WTC11 (cell line): ENCODE measurements around the gene NEU2. TPM values are rescaled to one million over a fixed set of nuclear protein-coding genes. Genes with fewer than 3 reads are reported as not detected.

Experiments used
- ATAC-seq: fragments of 200-7000 bp; cut with Tn5 transposase; 2 replicates; pipeline ENCODE4 v1.10.0; 2021; ENCODE audit warnings: mild to moderate bottlenecking, moderate library complexity
- CTCF ChIA-PET: fragments of 300-600 bp; sonication (Branson Sonifier 250); formaldehyde crosslinking; loops from one replicate; lab custom pipeline; 2021; ENCODE audit warnings: antibody characterized with exemption; lab: Charles Lee
- POLR2A ChIA-PET: fragments of 350-600 bp; sonication (Branson Sonifier 250); formaldehyde crosslinking; loops from one replicate; lab custom pipeline; 2021; ENCODE audit warnings: antibody characterized with exemption; lab: Charles Lee
- DNase-seq: peaks from one replicate; pipeline ENCODE4 v3.0.0; 2021; ENCODE audit warnings: low spot score
- H3K27ac Mint-ChIP-seq: 2 replicates; pipeline ENCODE4 v1.8.0; 2021; ENCODE audit warnings: mixed read lengths
- H3K27me3 Mint-ChIP-seq: 2 replicates; pipeline ENCODE4 v1.8.0; 2021; ENCODE audit warnings: low read depth, mild to moderate bottlenecking, moderate library complexity, mixed read lengths
- H3K36me3 Mint-ChIP-seq: 2 replicates; pipeline ENCODE4 v1.8.0; 2021; ENCODE audit warnings: mixed read lengths
- H3K4me1 Mint-ChIP-seq: 2 replicates; pipeline ENCODE4 v1.8.0; 2022; ENCODE audit warnings: mixed read lengths
- H3K4me3 Mint-ChIP-seq: 2 replicates; pipeline ENCODE4 v1.8.0; 2021; ENCODE audit warnings: mild to moderate bottlenecking, moderate library complexity, mixed read lengths
- H3K9me3 Mint-ChIP-seq: 2 replicates; pipeline ENCODE4 v1.8.0; 2021; ENCODE audit warnings: mixed read lengths
- CBFB ChIP-seq: sonication (generic); formaldehyde crosslinking; IDR thresholded peaks from 2 replicates; pipeline ENCODE4 v1.8.1; 2022; ENCODE audit warnings: mild to moderate bottlenecking, low read depth, missing genetic modification reagents
- FOXK1 ChIP-seq: sonication (generic); formaldehyde crosslinking; IDR thresholded peaks from 2 replicates; pipeline ENCODE4 v1.8.0; 2022; ENCODE audit warnings: mild to moderate bottlenecking, moderate library complexity, missing genetic modification reagents
- FOXP1 ChIP-seq: sonication (generic); formaldehyde crosslinking; IDR thresholded peaks from 2 replicates; pipeline ENCODE4 v1.8.0; 2022; ENCODE audit warnings: missing genetic modification reagents, mild to moderate bottlenecking, moderate library complexity, borderline replicate concordance
- GABPB1 ChIP-seq: sonication (generic); formaldehyde crosslinking; IDR thresholded peaks from 2 replicates; pipeline ENCODE4 v1.8.1; 2023; ENCODE audit warnings: mild to moderate bottlenecking, missing genetic modification reagents
- IRF2 ChIP-seq: sonication (generic); formaldehyde crosslinking; IDR thresholded peaks from 2 replicates; pipeline ENCODE4 v1.8.0; 2022; ENCODE audit warnings: low read depth, missing genetic modification reagents, borderline replicate concordance
- NFATC4 ChIP-seq: fragments of 250-450 bp; sonication (Bioruptor Pico); IDR thresholded peaks from 2 replicates; pipeline ENCODE4 v1.9.0; 2021; ENCODE audit warnings: mild to moderate bottlenecking
- NFYB ChIP-seq: sonication (generic); formaldehyde crosslinking; conservative IDR thresholded peaks from 2 replicates; pipeline ENCODE4 v1.8.0; 2022; ENCODE audit warnings: low read depth, missing genetic modification reagents
- NR2C2 ChIP-seq: sonication (generic); formaldehyde crosslinking; IDR thresholded peaks from 2 replicates; pipeline ENCODE4 v1.8.0; 2022; ENCODE audit warnings: mild to moderate bottlenecking, missing genetic modification reagents
- PRRX2 ChIP-seq: fragments of 250-450 bp; sonication (Bioruptor Pico); IDR thresholded peaks from 2 replicates; pipeline ENCODE4 v1.8.0; 2021; ENCODE audit warnings: mild to moderate bottlenecking
- SMAD4 ChIP-seq: sonication (generic); formaldehyde crosslinking; IDR thresholded peaks from 2 replicates; pipeline ENCODE4 v1.8.0; 2022; ENCODE audit warnings: mild to moderate bottlenecking, missing genetic modification reagents
- SP1 ChIP-seq: sonication (generic); formaldehyde crosslinking; conservative IDR thresholded peaks from 2 replicates; pipeline ENCODE4 v1.8.1; 2022; ENCODE audit warnings: missing genetic modification reagents
- TEAD4 ChIP-seq: sonication (generic); formaldehyde crosslinking; IDR thresholded peaks from 2 replicates; pipeline ENCODE4 v1.8.0; 2022; ENCODE audit warnings: mild to moderate bottlenecking, missing genetic modification reagents
- ZNF263 ChIP-seq: sonication (generic); formaldehyde crosslinking; IDR thresholded peaks from 2 replicates; pipeline ENCODE4 v1.8.1; 2022; ENCODE audit warnings: low read depth, mild to moderate bottlenecking, moderate library complexity, missing genetic modification reagents
- total RNA-seq: library from RNA; stranded (reverse); gene quantifications from 3 replicates; pipeline ENCODE4 v1.2.3, GENCODE V29; 2021
- TF ChIP-seq, protein P1 (sequence below): sonication (generic); formaldehyde crosslinking; IDR thresholded peaks from 2 replicates; pipeline ENCODE4 v1.8.1; 2023; ENCODE audit warnings: mild to moderate bottlenecking, missing genetic modification reagents, moderate library complexity
- TF ChIP-seq, protein P2 (sequence below): sonication (generic); formaldehyde crosslinking; conservative IDR thresholded peaks from 2 replicates; pipeline ENCODE4 v1.8.1; 2023; ENCODE audit warnings: mild to moderate bottlenecking, low read depth, missing genetic modification reagents, moderate library complexity
- TF ChIP-seq, protein P3 (sequence below): sonication (generic); formaldehyde crosslinking; IDR thresholded peaks from 2 replicates; pipeline ENCODE4 v1.8.0; 2022; ENCODE audit warnings: mild to moderate bottlenecking, missing genetic modification reagents
- TF ChIP-seq, protein P4 (sequence below): sonication (generic); formaldehyde crosslinking; IDR thresholded peaks from 2 replicates; pipeline ENCODE4 v1.8.0; 2022; ENCODE audit warnings: mild to moderate bottlenecking, missing genetic modification reagents
- TF ChIP-seq, protein P5 (sequence below): sonication (generic); formaldehyde crosslinking; IDR thresholded peaks from 2 replicates; pipeline ENCODE4 v1.8.1; 2023; ENCODE audit warnings: mild to moderate bottlenecking, missing genetic modification reagents
- TF ChIP-seq, protein P6 (sequence below): sonication (generic); formaldehyde crosslinking; IDR thresholded peaks from 2 replicates; pipeline ENCODE4 v1.8.1; 2022; ENCODE audit warnings: mild to moderate bottlenecking, missing genetic modification reagents, moderate library complexity, borderline replicate concordance
- TF ChIP-seq, protein P7 (sequence below): sonication (generic); formaldehyde crosslinking; IDR thresholded peaks from 2 replicates; pipeline ENCODE4 v1.8.1; 2022; ENCODE audit warnings: low read depth, mild to moderate bottlenecking, moderate library complexity, missing genetic modification reagents, borderline replicate concordance

The NEU2 gene
- total RNA-seq, 1 experiment from 2014 or later: not detected

DNA sequence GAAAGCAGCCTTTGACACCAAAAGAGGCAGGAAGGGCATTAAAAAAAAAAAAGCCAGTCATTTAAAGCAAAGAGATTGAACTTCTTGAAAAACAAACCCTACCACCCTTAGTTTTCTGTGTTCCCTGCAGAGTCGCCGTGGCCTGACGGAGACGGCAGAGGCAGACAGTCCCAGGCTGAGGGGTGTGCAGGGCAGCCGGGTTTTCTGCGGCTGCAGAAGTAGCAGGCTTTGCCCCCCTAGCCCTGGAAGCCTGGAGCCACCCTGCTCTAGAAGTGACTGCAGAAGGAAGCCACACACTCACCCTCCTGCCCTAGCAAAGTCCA lies 30.4 kb downstream of the NEU2 start (continued):
- TF ChIP-seq NFATC4 (CRISPR knock-in tag): no peak
- no peak for TF ChIP-seq NR2C2 (CRISPR knock-in tag)
- TF ChIP-seq TEAD4 (CRISPR knock-in tag): no peak
- no peak for TF ChIP-seq SMAD4 (CRISPR knock-in tag)
- no peak for TF ChIP-seq ZNF263

DNA sequence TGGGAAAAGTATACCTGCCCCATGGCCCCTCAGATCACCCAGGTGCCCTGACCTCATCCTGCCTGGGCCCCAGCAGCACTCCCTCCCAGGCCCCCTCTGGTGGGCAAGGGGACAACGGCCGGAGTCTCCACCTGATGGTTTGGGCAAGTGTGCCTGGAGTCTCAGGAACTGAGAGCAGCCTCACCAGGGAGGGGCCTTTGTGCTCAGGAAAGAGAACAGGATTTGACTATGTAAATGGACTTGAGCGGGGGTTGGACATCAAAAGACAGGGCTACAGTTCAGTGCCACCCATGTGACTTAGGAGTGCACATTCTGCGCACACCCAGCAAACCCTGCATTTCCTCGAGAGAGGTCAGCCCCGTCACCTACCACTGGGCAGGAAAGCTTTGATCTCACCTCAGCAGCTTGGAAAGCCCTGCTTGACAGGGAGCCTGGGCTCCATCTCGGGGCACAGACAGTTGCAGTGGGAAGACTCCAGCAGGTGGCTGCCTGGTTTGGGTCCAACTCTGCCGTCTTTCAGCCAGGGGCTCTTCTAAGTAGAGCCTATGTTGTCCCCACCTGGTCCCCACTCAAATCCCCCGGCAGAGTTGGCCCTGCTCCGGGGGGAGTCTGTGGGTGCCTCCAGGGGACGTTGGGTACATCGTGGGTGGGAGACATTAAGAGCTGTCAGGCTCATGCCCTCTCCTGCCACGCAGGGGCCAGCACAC lies 30.9 kb downstream of the NEU2 start:
- no peak overlapping the region for H3K27ac Mint-ChIP-seq
- ChIA-PET CTCF (interaction anchor here (1.0 to 1.4 kb wide), 2 partner anchors 9 to 147 kb away, joined by 3 to 4 read pairs; no protein-coding TSS in a partner anchor), POLR2A (no interaction called here)
- peaks cover 16% of the 10 kb centered on the region for H3K4me1 Mint-ChIP-seq
- TF ChIP-seq, protein P1, sequence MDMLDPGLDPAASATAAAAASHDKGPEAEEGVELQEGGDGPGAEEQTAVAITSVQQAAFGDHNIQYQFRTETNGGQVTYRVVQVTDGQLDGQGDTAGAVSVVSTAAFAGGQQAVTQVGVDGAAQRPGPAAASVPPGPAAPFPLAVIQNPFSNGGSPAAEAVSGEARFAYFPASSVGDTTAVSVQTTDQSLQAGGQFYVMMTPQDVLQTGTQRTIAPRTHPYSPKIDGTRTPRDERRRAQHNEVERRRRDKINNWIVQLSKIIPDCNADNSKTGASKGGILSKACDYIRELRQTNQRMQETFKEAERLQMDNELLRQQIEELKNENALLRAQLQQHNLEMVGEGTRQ (CRISPR knock-in tag): no peak
- TF ChIP-seq GABPB1 (CRISPR knock-in tag): peak; percentile 78
- H3K4me3 Mint-ChIP-seq: no peak overlapping the region
- no peaks in the 10 kb centered on the region for H3K36me3 Mint-ChIP-seq
- DNase-seq: peak; percentile 60
- no peaks in the 10 kb centered on the region for H3K27me3 Mint-ChIP-seq
- peak; percentile 86 for ATAC-seq
- no peaks in the 10 kb centered on the region for H3K9me3 Mint-ChIP-seq

DNA sequence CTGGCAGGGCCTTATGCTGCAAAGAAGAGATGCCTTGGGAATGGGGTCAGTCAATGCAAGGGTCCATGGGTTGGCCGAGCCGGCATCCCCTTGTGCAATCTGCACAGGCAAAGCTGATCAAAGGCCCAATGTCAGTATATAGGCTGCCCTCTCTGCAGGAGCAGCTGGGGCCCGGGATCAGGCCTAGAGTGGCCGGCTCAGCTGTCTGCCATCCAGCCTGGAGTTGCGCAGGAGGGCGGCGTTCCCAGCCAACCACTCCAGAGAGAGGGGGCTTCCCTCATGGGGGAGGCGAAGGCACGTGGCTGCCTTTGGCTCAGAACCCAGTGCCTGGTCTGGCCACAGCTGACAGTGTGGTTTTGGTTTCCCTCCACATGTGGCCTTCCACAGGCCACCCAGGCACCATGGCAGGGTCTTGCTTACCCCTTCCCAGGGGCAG lies 31.5 kb downstream of the NEU2 start:
- ChIA-PET CTCF (interaction anchor here (0.6 to 1.4 kb wide), 4 partner anchors 9 to 147 kb away, joined by 3 to 4 read pairs (median 4); no protein-coding TSS in a partner anchor), POLR2A (no interaction called here)
- DNase-seq (no peak), ATAC-seq (no peak)
- no peak overlapping the region for H3K4me3 Mint-ChIP-seq
- H3K27ac Mint-ChIP-seq: no peak overlapping the region
- H3K9me3 Mint-ChIP-seq: no peaks in the 10 kb centered on the region
- H3K4me1 Mint-ChIP-seq: peaks cover 16% of the 10 kb centered on the region
- TF ChIP-seq, protein P2, sequence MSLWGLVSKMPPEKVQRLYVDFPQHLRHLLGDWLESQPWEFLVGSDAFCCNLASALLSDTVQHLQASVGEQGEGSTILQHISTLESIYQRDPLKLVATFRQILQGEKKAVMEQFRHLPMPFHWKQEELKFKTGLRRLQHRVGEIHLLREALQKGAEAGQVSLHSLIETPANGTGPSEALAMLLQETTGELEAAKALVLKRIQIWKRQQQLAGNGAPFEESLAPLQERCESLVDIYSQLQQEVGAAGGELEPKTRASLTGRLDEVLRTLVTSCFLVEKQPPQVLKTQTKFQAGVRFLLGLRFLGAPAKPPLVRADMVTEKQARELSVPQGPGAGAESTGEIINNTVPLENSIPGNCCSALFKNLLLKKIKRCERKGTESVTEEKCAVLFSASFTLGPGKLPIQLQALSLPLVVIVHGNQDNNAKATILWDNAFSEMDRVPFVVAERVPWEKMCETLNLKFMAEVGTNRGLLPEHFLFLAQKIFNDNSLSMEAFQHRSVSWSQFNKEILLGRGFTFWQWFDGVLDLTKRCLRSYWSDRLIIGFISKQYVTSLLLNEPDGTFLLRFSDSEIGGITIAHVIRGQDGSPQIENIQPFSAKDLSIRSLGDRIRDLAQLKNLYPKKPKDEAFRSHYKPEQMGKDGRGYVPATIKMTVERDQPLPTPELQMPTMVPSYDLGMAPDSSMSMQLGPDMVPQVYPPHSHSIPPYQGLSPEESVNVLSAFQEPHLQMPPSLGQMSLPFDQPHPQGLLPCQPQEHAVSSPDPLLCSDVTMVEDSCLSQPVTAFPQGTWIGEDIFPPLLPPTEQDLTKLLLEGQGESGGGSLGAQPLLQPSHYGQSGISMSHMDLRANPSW (CRISPR knock-in tag): no peak
- TF ChIP-seq, protein P3, sequence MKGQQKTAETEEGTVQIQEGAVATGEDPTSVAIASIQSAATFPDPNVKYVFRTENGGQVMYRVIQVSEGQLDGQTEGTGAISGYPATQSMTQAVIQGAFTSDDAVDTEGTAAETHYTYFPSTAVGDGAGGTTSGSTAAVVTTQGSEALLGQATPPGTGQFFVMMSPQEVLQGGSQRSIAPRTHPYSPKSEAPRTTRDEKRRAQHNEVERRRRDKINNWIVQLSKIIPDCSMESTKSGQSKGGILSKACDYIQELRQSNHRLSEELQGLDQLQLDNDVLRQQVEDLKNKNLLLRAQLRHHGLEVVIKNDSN (CRISPR knock-in tag): no peak
- TF ChIP-seq PRRX2 (CRISPR knock-in tag) (no peak), FOXK1 (CRISPR knock-in tag) (no peak), FOXP1 (no peak), IRF2 (CRISPR knock-in tag) (no peak), CBFB (CRISPR knock-in tag) (no peak), SP1 (CRISPR knock-in tag) (no peak), NFYB (no peak)
- TF ChIP-seq, protein P4, sequence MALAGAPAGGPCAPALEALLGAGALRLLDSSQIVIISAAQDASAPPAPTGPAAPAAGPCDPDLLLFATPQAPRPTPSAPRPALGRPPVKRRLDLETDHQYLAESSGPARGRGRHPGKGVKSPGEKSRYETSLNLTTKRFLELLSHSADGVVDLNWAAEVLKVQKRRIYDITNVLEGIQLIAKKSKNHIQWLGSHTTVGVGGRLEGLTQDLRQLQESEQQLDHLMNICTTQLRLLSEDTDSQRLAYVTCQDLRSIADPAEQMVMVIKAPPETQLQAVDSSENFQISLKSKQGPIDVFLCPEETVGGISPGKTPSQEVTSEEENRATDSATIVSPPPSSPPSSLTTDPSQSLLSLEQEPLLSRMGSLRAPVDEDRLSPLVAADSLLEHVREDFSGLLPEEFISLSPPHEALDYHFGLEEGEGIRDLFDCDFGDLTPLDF: no peak
- TF ChIP-seq, protein P5, sequence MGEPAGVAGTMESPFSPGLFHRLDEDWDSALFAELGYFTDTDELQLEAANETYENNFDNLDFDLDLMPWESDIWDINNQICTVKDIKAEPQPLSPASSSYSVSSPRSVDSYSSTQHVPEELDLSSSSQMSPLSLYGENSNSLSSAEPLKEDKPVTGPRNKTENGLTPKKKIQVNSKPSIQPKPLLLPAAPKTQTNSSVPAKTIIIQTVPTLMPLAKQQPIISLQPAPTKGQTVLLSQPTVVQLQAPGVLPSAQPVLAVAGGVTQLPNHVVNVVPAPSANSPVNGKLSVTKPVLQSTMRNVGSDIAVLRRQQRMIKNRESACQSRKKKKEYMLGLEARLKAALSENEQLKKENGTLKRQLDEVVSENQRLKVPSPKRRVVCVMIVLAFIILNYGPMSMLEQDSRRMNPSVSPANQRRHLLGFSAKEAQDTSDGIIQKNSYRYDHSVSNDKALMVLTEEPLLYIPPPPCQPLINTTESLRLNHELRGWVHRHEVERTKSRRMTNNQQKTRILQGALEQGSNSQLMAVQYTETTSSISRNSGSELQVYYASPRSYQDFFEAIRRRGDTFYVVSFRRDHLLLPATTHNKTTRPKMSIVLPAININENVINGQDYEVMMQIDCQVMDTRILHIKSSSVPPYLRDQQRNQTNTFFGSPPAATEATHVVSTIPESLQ: no peak
- TF ChIP-seq, protein P6, sequence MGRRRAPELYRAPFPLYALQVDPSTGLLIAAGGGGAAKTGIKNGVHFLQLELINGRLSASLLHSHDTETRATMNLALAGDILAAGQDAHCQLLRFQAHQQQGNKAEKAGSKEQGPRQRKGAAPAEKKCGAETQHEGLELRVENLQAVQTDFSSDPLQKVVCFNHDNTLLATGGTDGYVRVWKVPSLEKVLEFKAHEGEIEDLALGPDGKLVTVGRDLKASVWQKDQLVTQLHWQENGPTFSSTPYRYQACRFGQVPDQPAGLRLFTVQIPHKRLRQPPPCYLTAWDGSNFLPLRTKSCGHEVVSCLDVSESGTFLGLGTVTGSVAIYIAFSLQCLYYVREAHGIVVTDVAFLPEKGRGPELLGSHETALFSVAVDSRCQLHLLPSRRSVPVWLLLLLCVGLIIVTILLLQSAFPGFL: no peak
- TF ChIP-seq, protein P7, sequence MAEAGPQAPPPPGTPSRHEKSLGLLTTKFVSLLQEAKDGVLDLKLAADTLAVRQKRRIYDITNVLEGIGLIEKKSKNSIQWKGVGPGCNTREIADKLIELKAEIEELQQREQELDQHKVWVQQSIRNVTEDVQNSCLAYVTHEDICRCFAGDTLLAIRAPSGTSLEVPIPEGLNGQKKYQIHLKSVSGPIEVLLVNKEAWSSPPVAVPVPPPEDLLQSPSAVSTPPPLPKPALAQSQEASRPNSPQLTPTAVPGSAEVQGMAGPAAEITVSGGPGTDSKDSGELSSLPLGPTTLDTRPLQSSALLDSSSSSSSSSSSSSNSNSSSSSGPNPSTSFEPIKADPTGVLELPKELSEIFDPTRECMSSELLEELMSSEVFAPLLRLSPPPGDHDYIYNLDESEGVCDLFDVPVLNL (CRISPR knock-in tag): no peak
- no peaks in the 10 kb centered on the region for H3K27me3 Mint-ChIP-seq
- H3K36me3 Mint-ChIP-seq: no peaks in the 10 kb centered on the region
